ENCODE measurements around the gene PRDM7. TPM values are rescaled to one million over a fixed set of nuclear protein-coding genes. Genes with fewer than 3 reads are reported as not detected.

Gene PRDM7
- polyA plus RNA-seq, 2 of the 4 experiments (the other 2 are of a cell fraction) = not detected

GRCh38 chr16:90048737-90049330 is 28.3 kb downstream of the PRDM7 start:
- ChIA-PET POLR2A (interaction anchor here (0.5 kb wide), 1 partner anchor 75 kb away, joined by 3 read pairs; no protein-coding TSS in a partner anchor), CTCF (interaction anchor here (0.8 to 1.4 kb wide), 3 partner anchors 16 to 33 kb away, joined by 3 to 6 read pairs (median 4); no protein-coding TSS in a partner anchor)
- ATAC-seq = no peak
- Histone ChIP-seq H3K4me3 (no peak overlapping the region), H3K27ac (no peak overlapping the region), H3K9me3 (peaks cover 8% of the 10 kb centered on the region), H3K4me1 (peaks cover 21% of the 10 kb centered on the region), H3K4me2 (no peak overlapping the region)
- DNase-seq (ENCODE audit: low read depth in 1 of 2, low spot score in 1 of 2) = no peak
- TF ChIP-seq NR3C1 (IDR thresholded peaks at IDR 0.05) = no peak
- TF ChIP-seq TFCP2L1 (CRISPR knock-in tag; IDR thresholded peaks at IDR 0.05) = no peak
- no peak for TF ChIP-seq EHMT2 (IDR thresholded peaks at IDR 0.05; ENCODE audit: low read depth)
- TF ChIP-seq EP300 (IDR thresholded peaks at IDR 0.05) = no peak
- no peak for TF ChIP-seq SREBF2 (IDR thresholded peaks at IDR 0.05)
- TF ChIP-seq E2F6 (IDR thresholded peaks at IDR 0.05; ENCODE audit: borderline replicate concordance, low read depth) = no peak
- no peak for TF ChIP-seq RNF2 (IDR thresholded peaks at IDR 0.05; ENCODE audit: borderline replicate concordance, low read depth)
- no peak for TF ChIP-seq ZSCAN20 (CRISPR knock-in tag; IDR thresholded peaks at IDR 0.05)
- TF ChIP-seq CEBPB (IDR thresholded peaks at IDR 0.05) = no peak
- no peak for FAIRE-seq
- WGBS (ENCODE audit: missing lambda C conversion rate) = 85% methylated on average over 18 of the region's 19 CpGs

- ChIA-PET CTCF (interaction anchor here (1.2 to 1.4 kb wide), 2 partner anchors 16 to 27 kb away, joined by 3 to 6 read pairs; no protein-coding TSS in a partner anchor), POLR2A (no interaction called here)
- 65% methylated on average over 12 of the region's 12 CpGs for WGBS (ENCODE audit: missing lambda C conversion rate)
- Histone ChIP-seq H3K9me3 (0 out of 3 replicates have a peak, but pooled peaks cover 4% of the 10 kb centered on the region), H3K27ac (no peak overlapping the region), H3K4me1 (peaks cover 26% of the 10 kb centered on the region), H3K4me2 (0 out of 3 replicates have a peak overlapping the region, but pooled peaks have one; percentile 100), H3K4me3 (no peak overlapping the region)
- no peak for TF ChIP-seq CBX8 (IDR thresholded peaks at IDR 0.05)
- TF ChIP-seq ZFP36 (IDR thresholded peaks at IDR 0.05; ENCODE audit: borderline replicate concordance, partially characterized antibody) = no peak
- no peak for TF ChIP-seq KDM1A (IDR thresholded peaks at IDR 0.05; ENCODE audit: low read depth)
- no peak for TF ChIP-seq TP53 (CRISPR knock-in tag; IDR thresholded peaks at IDR 0.05)
- no peak for TF ChIP-seq GATA3 (IDR thresholded peaks at IDR 0.05; ENCODE audit: borderline replicate concordance)
- no peak for TF ChIP-seq KDM5A (IDR thresholded peaks at IDR 0.05)
- no peak for TF ChIP-seq HEYL (CRISPR knock-in tag; IDR thresholded peaks at IDR 0.05)
- TF ChIP-seq BCL3 (IDR thresholded peaks at IDR 0.05) = no peak
- TF ChIP-seq EP300 (IDR thresholded peaks at IDR 0.05) = no peak
- no peak for TF ChIP-seq TFCP2L1 (CRISPR knock-in tag; IDR thresholded peaks at IDR 0.05)
- no peak for TF ChIP-seq NPAS2 (CRISPR knock-in tag; IDR thresholded peaks at IDR 0.05; ENCODE audit: borderline replicate concordance)
- no peak for TF ChIP-seq RFX5 (IDR thresholded peaks at IDR 0.05)
- no peak for TF ChIP-seq HES2 (IDR thresholded peaks at IDR 0.05)
- TF ChIP-seq ZSCAN20 (CRISPR knock-in tag; IDR thresholded peaks at IDR 0.05) = no peak
- TF ChIP-seq NR3C1 (IDR thresholded peaks at IDR 0.05) = no peak
- no peak for TF ChIP-seq POLR2A (IDR thresholded peaks at IDR 0.05; ENCODE audit: low read length)
- TF ChIP-seq HOXB13 (CRISPR knock-in tag; IDR thresholded peaks at IDR 0.05; ENCODE audit: low read depth) = no peak
- TF ChIP-seq HMGXB4 (CRISPR knock-in tag; IDR thresholded peaks at IDR 0.05; ENCODE audit: borderline replicate concordance) = no peak
- TF ChIP-seq SREBF2 (IDR thresholded peaks at IDR 0.05) = no peak
- no peak for TF ChIP-seq MAZ (IDR thresholded peaks at IDR 0.05; ENCODE audit: borderline replicate concordance, low read depth, low read length)
- ATAC-seq = no peak
- no peak for DNase-seq (ENCODE audit: low read depth in 1 of 2, low spot score in 1 of 2)
- FAIRE-seq = no peak
Observed at GRCh38 chr16:90048347-90048722, 28.8 kb downstream of the PRDM7 start.
